Nephron progenitor cell (in vitro differentiated cells): ENCODE results near the gene COL5A3.

Experiments used
- DNase-seq: peaks from one replicate; pipeline ENCODE4 v3.0.0; 2021
- H3K27ac Mint-ChIP-seq: 2 replicates; pipeline ENCODE4 v1.8.0; 2021; ENCODE audit warnings: mild to moderate bottlenecking, moderate library complexity, mixed read lengths
- H3K27me3 Mint-ChIP-seq: 2 replicates; pipeline ENCODE4 v1.8.0; 2021; ENCODE audit warnings: mild to moderate bottlenecking, low read depth, mixed read lengths; ENCODE audit not compliant: poor library complexity
- H3K36me3 Mint-ChIP-seq: 2 replicates; pipeline ENCODE4 v1.8.0; 2021; ENCODE audit warnings: low read depth, mixed read lengths
- H3K4me1 Mint-ChIP-seq: 2 replicates; pipeline ENCODE4 v1.8.0; 2021; ENCODE audit warnings: mixed read lengths
- H3K4me3 Mint-ChIP-seq: 2 replicates; pipeline ENCODE4 v1.8.0; 2021; ENCODE audit warnings: mild to moderate bottlenecking, moderate library complexity, mixed read lengths
- H3K9me3 Mint-ChIP-seq: 2 replicates; pipeline ENCODE4 v1.8.0; 2021; ENCODE audit warnings: mild to moderate bottlenecking, moderate library complexity, mixed read lengths
- TF ChIP-seq, protein P1 (sequence below): fragments of 200-600 bp; sonication (generic); IDR thresholded peaks from 2 replicates; pipeline ENCODE4 v1.5.0; 2021; ENCODE audit warnings: antibody characterized with exemption

The COL5A3 gene

DNA sequence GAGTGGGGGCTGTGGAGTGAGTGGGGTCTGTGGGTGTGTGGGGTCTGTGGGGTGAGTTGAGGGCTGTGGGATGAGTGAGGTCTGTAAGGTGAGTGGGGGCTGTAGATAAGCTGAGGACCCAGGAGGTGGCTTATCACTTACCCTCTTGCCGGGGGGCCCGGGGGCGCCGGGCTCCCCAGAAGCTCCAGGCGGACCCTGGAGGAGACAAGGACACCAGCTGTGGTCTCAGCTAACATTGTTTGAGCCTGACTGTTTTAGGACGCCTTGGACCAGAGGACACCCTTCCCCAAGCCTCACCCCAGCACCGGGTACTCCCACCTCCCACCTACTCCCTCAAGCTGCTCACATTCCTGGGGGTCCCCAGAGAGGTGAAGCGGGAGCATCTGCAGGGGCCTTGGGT, 39.8 kb downstream of the COL5A3 start:
- H3K36me3 Mint-ChIP-seq, result no peaks in the 10 kb centered on the region
- DNase-seq, result no peak
- TF ChIP-seq, protein P1, sequence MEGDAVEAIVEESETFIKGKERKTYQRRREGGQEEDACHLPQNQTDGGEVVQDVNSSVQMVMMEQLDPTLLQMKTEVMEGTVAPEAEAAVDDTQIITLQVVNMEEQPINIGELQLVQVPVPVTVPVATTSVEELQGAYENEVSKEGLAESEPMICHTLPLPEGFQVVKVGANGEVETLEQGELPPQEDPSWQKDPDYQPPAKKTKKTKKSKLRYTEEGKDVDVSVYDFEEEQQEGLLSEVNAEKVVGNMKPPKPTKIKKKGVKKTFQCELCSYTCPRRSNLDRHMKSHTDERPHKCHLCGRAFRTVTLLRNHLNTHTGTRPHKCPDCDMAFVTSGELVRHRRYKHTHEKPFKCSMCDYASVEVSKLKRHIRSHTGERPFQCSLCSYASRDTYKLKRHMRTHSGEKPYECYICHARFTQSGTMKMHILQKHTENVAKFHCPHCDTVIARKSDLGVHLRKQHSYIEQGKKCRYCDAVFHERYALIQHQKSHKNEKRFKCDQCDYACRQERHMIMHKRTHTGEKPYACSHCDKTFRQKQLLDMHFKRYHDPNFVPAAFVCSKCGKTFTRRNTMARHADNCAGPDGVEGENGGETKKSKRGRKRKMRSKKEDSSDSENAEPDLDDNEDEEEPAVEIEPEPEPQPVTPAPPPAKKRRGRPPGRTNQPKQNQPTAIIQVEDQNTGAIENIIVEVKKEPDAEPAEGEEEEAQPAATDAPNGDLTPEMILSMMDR, result no peak
- peaks cover 44% of the 10 kb centered on the region for H3K27me3 Mint-ChIP-seq
- H3K27ac Mint-ChIP-seq, result no peak overlapping the region
- no peak overlapping the region for H3K4me3 Mint-ChIP-seq
- H3K4me1 Mint-ChIP-seq, result no peaks in the 10 kb centered on the region
- no peaks in the 10 kb centered on the region for H3K9me3 Mint-ChIP-seq

DNA sequence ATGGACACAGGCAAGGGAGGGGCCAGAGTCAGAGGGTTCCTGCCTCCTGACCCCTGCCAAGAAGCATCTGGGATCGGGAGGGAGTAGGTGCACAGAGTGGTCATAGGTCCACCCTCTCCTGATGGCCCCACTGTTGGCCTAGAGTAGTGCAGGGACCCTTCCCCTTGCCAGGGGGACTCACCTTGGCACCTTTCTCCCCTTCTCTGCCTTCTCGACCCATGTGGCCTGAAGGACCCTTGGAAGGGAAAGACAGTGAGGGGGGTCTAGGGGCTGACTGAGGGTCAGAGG, 40.7 kb downstream of the COL5A3 start:
- DNase-seq, result no peak
- Mint-ChIP-seq H3K9me3 (no peaks in the 10 kb centered on the region), H3K4me3 (no peak overlapping the region), H3K27ac (no peak overlapping the region), H3K4me1 (no peaks in the 10 kb centered on the region), H3K27me3 (peaks cover 52% of the 10 kb centered on the region), H3K36me3 (no peaks in the 10 kb centered on the region)
- TF ChIP-seq, protein P1, result no peak

DNA sequence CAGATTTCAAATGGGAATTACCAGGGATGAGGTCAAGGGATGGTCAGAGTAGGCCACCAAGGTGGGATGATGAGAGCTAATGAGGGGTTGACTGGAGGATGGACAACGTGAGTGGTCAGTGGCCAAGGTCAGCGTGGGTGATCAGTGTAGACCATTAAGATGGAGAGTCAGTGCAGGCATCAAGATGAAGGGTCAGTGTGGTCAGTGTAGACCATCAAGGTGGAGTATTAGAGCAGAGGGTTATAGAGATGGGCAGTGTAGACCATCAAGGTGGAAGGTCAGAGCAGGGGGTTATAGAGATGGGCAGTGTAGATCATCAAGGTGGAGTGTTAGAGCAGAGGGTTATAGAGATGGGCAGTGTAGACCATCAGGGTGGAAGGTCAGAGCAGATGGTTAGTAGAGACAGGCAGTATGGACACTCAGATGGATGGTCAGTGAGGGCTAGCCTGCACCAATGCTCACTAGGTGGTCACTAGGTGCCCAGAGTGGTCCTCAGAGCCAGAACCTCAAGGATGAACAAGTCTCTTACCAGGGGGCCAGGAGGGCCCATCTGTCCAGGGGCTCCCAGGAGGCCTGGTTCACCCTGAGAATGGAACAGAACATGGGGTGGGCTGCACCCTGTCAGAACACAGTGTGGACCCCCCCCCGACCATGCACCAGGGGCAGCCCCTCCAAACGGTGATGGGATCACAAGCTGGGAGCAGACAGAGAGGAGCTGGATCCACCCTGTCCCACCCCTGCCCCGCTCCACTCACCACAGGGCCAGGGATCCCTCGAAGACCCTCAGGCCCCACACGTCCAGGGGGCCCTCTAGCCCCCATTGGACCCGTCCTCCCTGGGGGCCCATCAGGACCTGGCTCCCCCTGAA, 41.2 kb downstream of the COL5A3 start:
- no peaks in the 10 kb centered on the region for H3K9me3 Mint-ChIP-seq
- H3K27me3 Mint-ChIP-seq, result peaks cover 58% of the 10 kb centered on the region
- H3K36me3 Mint-ChIP-seq, result no peaks in the 10 kb centered on the region
- no peak for DNase-seq
- no peak overlapping the region for H3K27ac Mint-ChIP-seq
- TF ChIP-seq, protein P1, result no peak
- no peaks in the 10 kb centered on the region for H3K4me1 Mint-ChIP-seq
- no peak overlapping the region for H3K4me3 Mint-ChIP-seq

DNA sequence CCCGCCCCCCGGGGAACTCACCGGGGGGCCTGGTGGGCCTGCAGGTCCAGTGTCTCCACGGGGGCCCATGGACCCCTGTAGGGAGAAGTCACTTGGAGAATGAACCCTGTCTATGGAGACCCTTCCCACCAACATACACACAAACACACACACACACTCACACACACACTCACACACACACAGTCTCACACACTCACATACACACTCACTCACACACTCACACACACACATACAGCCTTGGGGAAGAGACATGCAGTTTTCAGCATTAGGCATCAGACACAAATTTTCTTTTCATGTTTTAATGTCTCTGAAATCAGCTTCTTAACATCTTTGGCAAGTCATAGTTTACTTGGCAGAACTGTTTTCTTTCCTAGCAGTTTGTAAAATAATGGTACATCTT, 43.0 kb downstream of the COL5A3 start:
- H3K4me1 Mint-ChIP-seq, result no peaks in the 10 kb centered on the region
- H3K4me3 Mint-ChIP-seq, result no peak overlapping the region
- TF ChIP-seq, protein P1, result no peak
- no peak for DNase-seq
- H3K9me3 Mint-ChIP-seq, result no peaks in the 10 kb centered on the region
- H3K27ac Mint-ChIP-seq, result no peak overlapping the region
- H3K36me3 Mint-ChIP-seq, result no peaks in the 10 kb centered on the region
- H3K27me3 Mint-ChIP-seq, result peaks cover 69% of the 10 kb centered on the region

DNA sequence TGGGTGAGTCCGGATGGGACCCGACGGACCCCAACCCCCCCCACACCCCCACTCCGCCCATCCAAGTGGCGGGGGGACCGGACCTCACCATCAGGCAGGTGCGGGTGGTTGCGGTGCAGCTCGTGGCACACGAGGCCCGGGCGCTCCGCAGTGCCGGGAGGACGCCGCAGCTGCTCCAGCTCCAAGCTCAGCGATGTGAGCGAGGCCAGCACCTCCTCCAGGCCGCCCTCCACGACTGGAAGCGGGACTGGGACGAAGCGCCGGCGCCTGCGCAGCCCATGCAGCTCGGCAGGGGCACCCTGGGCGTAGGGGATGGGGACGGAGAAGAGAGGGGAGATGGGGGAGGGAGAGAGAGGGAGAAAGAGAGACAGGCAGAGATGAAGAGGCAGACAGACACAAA, 43.9 kb downstream of the COL5A3 start:
- Mint-ChIP-seq H3K4me3 (no peak overlapping the region), H3K27me3 (peaks cover 70% of the 10 kb centered on the region), H3K36me3 (no peaks in the 10 kb centered on the region), H3K9me3 (no peaks in the 10 kb centered on the region), H3K4me1 (no peaks in the 10 kb centered on the region), H3K27ac (no peak overlapping the region)
- TF ChIP-seq, protein P1, result no peak
- peak; percentile 19 for DNase-seq

DNA sequence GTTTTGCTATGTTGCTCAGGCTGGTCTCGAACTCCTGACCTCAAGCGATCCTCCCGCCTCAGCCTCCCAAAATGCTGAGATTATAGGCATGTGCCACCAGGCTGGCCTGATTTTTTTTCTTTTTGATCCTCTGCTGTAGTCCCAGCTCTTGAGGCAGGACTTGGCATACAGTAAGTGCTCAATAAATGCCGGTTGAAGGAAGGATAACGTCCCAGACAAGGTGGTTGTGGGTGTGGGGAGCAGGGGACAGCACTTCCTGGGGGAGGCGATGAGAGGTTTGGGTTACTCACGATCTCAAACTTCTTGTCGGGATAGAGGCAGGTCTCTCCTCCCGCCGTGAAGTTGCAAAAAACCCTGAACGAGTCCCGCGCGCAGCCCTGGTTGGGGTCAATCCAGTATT, 44.3 kb downstream of the COL5A3 start:
- Mint-ChIP-seq H3K4me1 (no peaks in the 10 kb centered on the region), H3K36me3 (no peaks in the 10 kb centered on the region), H3K27ac (no peak overlapping the region), H3K9me3 (no peaks in the 10 kb centered on the region), H3K27me3 (peaks cover 70% of the 10 kb centered on the region), H3K4me3 (no peak overlapping the region)
- TF ChIP-seq, protein P1, result no peak
- DNase-seq, result no peak
